HG03378 (cell line): Measurements from ENCODE around the gene OR8B3.

ENCODE experiments used
- ATAC-seq: cut with Tn5 transposase; IDR thresholded peaks from one replicate; pipeline ENCODE4 v1.9.1; 2021; ENCODE audit warnings: mild to moderate bottlenecking, moderate library complexity; ENCODE audit not compliant: unreplicated experiment

Gene OR8B3

DNA sequence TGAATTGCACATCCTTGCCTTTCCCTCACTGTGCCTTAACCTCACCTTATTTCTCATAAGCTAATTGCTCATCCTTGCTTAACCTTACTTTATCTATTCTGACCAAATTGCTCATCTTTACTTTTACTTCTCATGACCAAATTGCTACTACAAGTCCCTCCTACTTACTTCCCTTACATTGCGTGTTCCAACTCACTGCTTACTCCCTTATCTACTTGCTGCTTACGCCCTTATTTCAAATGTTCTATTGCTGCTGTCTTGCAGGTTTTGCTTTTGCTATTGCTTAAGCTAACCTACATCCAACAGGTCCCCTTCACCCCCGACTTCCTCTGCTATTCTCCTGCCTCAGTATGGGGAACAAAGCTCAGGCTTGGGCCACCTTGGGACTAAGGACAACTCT lies 22.5 kb downstream of the OR8B3 start:
- no peak for ATAC-seq

DNA sequence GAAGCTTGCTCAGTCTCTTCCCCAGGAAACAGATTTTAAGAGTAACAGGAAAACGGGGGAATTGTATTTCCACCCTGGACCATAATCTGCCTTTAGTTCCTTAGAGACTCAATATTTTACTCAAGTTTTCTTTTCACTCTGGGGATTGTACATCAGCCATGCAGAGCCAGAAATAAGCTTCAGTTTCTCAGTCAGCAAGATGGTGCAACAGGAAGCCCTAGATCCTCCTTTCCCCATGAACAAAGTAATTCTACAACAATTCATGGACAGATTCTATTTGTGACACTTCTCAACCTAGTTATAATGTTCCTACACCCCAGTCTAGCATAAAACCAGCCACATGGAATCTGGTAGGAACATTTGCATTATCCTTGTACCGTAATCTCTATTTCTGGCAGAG lies 39.3 kb downstream of the OR8B3 start:
- no peak for ATAC-seq

DNA sequence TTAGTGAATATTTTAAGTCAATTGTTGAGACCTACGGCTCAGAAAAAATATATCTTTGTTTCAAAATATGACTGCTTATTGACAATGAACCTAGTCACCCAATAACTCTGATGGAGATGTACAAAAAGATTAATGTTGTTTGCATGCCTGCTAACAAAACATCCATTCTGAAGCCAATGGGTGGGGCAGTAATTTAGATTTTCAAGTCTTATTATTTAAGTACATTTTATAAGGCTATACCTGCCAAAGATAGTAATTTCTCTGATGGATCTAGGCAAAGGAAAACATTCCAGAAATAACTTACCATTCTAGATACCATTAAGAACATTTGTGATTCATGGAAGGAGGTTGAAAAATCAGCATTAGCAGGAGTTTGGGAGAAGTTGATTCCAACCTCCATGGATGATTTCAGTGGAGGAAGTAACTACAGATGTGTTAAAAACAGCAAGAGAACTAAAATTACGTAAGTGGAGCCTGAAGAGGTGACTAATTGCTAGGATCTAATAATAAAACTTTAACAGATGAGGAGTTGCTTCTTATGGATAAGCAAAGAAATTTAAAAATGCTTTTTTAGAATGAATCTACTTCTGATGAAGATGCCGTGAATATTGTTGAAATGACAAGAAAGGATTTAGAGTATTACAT lies 52.4 kb downstream of the OR8B3 start:
- ATAC-seq, result no peak
